Mesothelial cell of epicardium (in vitro differentiated cells): ENCODE data around the gene DGKD. TPM values are rescaled to one million over a fixed set of nuclear protein-coding genes. Genes with fewer than 3 reads are reported as not detected.

Experiments
- DNase-seq, 2 experiments: peaks; one replicate each; pipeline ENCODE4 v3.0.0; 2021; ENCODE audit warnings: low spot score in 2 of 2; ENCODE audit not compliant: unreplicated experiment in 2 of 2
- H3K27ac Mint-ChIP-seq: 2 replicates; pipeline ENCODE4 v1.8.0; 2021; ENCODE audit warnings: mixed read lengths
- H3K27me3 Mint-ChIP-seq: 2 replicates; pipeline ENCODE4 v1.8.0; 2021; ENCODE audit warnings: low read depth, mixed read lengths
- H3K36me3 Mint-ChIP-seq: 2 replicates; pipeline ENCODE4 v1.8.0; 2021; ENCODE audit warnings: mixed read lengths
- H3K4me1 Mint-ChIP-seq: 2 replicates; pipeline ENCODE4 v1.8.0; 2021; ENCODE audit warnings: mixed read lengths
- H3K4me3 Mint-ChIP-seq: 2 replicates; pipeline ENCODE4 v1.8.0; 2021; ENCODE audit warnings: mild to moderate bottlenecking, moderate library complexity, mixed read lengths
- H3K9me3 Mint-ChIP-seq: 2 replicates; pipeline ENCODE4 v1.8.0; 2021; ENCODE audit warnings: mixed read lengths
- total RNA-seq: library from RNA; stranded (reverse); gene quantifications from 3 replicates; pipeline ENCODE4 v1.2.1, GENCODE V29; 2021
- TF ChIP-seq, protein P1 (sequence below): fragments of 200-600 bp; sonication (generic); IDR thresholded peaks from one replicate; pipeline ENCODE4 v1.5.0; 2021; ENCODE audit warnings: antibody characterized with exemption; ENCODE audit not compliant: unreplicated experiment

Gene DGKD
- total RNA-seq, 1 donor from 2014 or later = 64.5 TPM

DNA sequence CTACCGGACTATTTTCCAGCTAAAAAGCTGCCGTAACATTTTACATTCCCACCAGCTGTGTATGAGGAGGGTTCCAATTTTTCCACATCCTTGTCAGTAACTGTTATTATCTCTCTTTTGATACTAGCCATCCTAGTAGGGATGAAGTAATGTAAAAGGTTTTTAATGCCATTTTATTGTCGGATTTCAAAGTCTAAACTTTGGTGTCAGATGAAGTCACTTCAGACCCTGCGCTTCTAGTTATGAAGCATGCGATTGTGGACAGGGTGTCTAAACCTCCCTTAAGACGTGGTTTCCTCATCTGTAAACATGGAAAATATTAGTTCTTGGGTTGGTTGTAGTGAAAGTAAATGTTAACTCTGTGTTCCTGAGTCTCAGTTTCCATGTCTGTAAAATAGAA is 4.7 kb downstream of the DGKD start:
- no peak overlapping the region for H3K27ac Mint-ChIP-seq
- TF ChIP-seq, protein P1, sequence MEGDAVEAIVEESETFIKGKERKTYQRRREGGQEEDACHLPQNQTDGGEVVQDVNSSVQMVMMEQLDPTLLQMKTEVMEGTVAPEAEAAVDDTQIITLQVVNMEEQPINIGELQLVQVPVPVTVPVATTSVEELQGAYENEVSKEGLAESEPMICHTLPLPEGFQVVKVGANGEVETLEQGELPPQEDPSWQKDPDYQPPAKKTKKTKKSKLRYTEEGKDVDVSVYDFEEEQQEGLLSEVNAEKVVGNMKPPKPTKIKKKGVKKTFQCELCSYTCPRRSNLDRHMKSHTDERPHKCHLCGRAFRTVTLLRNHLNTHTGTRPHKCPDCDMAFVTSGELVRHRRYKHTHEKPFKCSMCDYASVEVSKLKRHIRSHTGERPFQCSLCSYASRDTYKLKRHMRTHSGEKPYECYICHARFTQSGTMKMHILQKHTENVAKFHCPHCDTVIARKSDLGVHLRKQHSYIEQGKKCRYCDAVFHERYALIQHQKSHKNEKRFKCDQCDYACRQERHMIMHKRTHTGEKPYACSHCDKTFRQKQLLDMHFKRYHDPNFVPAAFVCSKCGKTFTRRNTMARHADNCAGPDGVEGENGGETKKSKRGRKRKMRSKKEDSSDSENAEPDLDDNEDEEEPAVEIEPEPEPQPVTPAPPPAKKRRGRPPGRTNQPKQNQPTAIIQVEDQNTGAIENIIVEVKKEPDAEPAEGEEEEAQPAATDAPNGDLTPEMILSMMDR = no peak
- no peak overlapping the region for H3K4me3 Mint-ChIP-seq
- peaks cover 4% of the 10 kb centered on the region for H3K9me3 Mint-ChIP-seq
- H3K36me3 Mint-ChIP-seq = peaks cover 9% of the 10 kb centered on the region
- peaks cover under 1% of the 10 kb centered on the region for H3K27me3 Mint-ChIP-seq
- H3K4me1 Mint-ChIP-seq = peaks cover 37% of the 10 kb centered on the region
- no peak for DNase-seq

DNA sequence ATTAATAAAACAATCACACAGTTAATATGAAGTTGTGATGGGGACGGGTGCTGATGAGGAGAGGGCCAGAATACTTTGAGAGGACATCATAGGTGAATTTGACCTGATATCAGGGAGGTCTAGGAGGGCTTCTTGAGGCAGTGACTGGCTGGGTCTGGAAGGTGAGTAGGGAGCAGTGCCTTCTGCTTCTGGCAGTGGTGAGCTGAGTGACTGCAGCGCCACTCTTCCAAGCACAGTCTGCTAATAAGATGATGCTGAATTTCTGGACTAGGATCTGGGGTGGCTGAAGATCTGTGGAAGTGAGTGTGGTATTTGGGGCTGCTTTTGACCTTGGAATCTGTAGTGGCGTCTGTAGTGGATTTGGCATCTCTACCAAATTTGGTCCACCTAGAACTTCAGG is 5.5 kb downstream of the DGKD start:
- no peaks in the 10 kb centered on the region for H3K27me3 Mint-ChIP-seq
- H3K4me1 Mint-ChIP-seq = peaks cover 37% of the 10 kb centered on the region
- no peak overlapping the region for H3K27ac Mint-ChIP-seq
- H3K4me3 Mint-ChIP-seq = no peak overlapping the region
- TF ChIP-seq, protein P1 = no peak
- H3K36me3 Mint-ChIP-seq = peaks cover 15% of the 10 kb centered on the region
- peaks cover 10% of the 10 kb centered on the region for H3K9me3 Mint-ChIP-seq
- no peak for DNase-seq

DNA sequence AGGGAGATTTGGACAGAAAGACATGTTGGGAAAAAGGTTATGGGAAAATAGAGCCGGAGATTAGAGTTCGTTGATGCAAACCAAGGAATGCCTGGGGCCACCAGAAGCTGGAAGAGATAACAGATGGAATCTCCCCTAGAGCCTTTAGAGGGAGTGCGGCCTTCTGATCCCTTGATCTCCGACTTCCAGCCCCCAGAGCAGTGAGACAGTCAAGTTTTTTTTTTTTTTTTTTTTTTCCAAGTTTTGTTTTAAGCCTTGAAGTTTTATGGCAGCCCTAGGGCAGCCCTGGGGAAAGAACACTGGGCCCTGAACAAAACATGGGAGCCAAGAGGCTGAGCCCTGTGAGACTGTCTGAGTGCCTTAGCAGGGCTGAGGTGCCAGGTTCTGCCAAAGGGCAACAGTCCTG is 6.5 kb downstream of the DGKD start:
- peaks cover 15% of the 10 kb centered on the region for H3K36me3 Mint-ChIP-seq
- peak overlapping the region; percentile 79 for H3K27ac Mint-ChIP-seq
- H3K27me3 Mint-ChIP-seq = no peaks in the 10 kb centered on the region
- peaks cover 10% of the 10 kb centered on the region for H3K9me3 Mint-ChIP-seq
- DNase-seq = no peak
- TF ChIP-seq, protein P1 = no peak
- peaks cover 30% of the 10 kb centered on the region for H3K4me1 Mint-ChIP-seq
- no peak overlapping the region for H3K4me3 Mint-ChIP-seq

DNA sequence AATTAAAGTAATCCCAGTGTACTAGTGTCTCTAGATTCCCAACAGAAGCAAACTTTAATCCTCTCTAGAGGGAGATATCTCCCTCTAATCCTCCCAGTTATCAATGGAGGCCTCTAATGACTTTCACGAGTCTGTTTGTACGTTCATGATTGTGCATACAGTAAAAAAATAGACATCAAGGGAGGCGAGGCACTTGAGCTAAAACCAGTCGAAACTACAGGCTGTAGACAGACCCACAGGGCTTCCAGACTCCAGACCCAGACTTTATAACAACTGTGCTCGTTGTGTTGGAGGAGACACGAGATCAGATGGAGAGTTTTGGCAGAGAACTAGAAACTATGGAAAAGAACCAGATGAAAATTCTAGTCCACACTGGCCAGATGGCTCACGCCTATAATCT is 7.0 kb downstream of the DGKD start:
- DNase-seq = no peak
- H3K27ac Mint-ChIP-seq = peak overlapping the region; percentile 79
- no peaks in the 10 kb centered on the region for H3K27me3 Mint-ChIP-seq
- H3K9me3 Mint-ChIP-seq = peaks cover 10% of the 10 kb centered on the region
- H3K4me1 Mint-ChIP-seq = peaks cover 25% of the 10 kb centered on the region
- no peak overlapping the region for H3K4me3 Mint-ChIP-seq
- TF ChIP-seq, protein P1 = no peak
- H3K36me3 Mint-ChIP-seq = peaks cover 15% of the 10 kb centered on the region

DNA sequence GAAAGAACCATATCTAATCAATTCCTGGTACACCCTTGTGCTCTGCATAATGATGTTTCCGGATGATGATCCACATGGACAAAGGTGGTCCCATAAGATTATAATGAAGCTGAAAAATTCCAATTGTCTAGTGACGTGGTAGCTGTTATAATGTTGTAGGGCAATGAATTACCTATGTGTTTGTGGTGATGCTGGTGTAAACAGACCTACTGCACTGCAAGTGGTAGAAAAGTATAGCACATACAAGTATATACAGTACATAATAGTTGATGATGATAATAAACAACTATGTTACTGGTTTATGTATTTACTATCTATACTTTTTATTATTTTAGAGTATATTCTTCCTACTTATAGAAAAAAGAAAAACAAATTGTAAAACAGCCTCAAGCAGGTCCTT is 8.4 kb downstream of the DGKD start:
- peaks cover 15% of the 10 kb centered on the region for H3K36me3 Mint-ChIP-seq
- peaks cover 15% of the 10 kb centered on the region for H3K4me1 Mint-ChIP-seq
- TF ChIP-seq, protein P1 = no peak
- no peak overlapping the region for H3K27ac Mint-ChIP-seq
- H3K9me3 Mint-ChIP-seq = peaks cover 10% of the 10 kb centered on the region
- no peak overlapping the region for H3K4me3 Mint-ChIP-seq
- DNase-seq = no peak
- no peaks in the 10 kb centered on the region for H3K27me3 Mint-ChIP-seq

DNA sequence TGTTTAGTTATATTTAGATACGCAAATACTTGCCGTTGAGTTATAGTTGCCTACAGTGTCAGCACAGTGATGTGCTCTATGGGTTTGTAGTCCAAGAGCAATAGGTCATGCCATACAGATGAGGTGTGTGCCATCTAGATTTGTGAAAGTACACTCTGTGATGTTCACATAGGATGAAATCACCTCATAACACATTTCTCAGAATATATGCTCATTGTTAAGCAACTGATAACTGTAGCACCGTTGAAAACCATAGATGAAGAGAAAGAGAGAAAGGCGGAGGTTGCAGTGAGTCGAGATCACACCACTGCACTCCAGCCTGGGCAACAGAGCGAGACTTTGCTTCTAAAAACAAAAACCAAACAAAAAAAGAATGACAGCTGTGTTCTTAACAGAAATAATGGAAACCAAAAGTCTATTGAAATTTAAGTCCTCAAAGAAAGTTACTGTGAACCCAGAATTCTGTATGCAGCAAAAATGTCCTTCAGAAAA is 9.5 kb downstream of the DGKD start:
- Mint-ChIP-seq H3K27me3 (no peaks in the 10 kb centered on the region), H3K36me3 (peaks cover 15% of the 10 kb centered on the region), H3K9me3 (peaks cover 10% of the 10 kb centered on the region), H3K4me3 (no peak overlapping the region), H3K27ac (no peak overlapping the region), H3K4me1 (peaks cover 12% of the 10 kb centered on the region)
- TF ChIP-seq, protein P1 = no peak
- no peak for DNase-seq
